Endothelial cell (in vitro differentiated cells): ENCODE measurements around the gene MAGEB1. TPM values are rescaled to one million over a fixed set of nuclear protein-coding genes. Genes with fewer than 3 reads are reported as not detected.

Experiments
- DNase-seq: peaks from one replicate; pipeline ENCODE4 v3.0.0; 2021; ENCODE audit warnings: low spot score
- H3K27ac Mint-ChIP-seq: one replicate; pipeline ENCODE4 v1.8.0; 2021; ENCODE audit warnings: mixed read lengths, inconsistent platforms; ENCODE audit not compliant: unreplicated experiment
- H3K27me3 Mint-ChIP-seq: one replicate; pipeline ENCODE4 v1.8.0; 2021; ENCODE audit warnings: mild to moderate bottlenecking, moderate library complexity, mixed read lengths, inconsistent platforms; ENCODE audit not compliant: unreplicated experiment
- H3K36me3 Mint-ChIP-seq: one replicate; pipeline ENCODE4 v1.8.0; 2021; ENCODE audit warnings: mild to moderate bottlenecking, low read depth, mixed read lengths, inconsistent platforms; ENCODE audit not compliant: unreplicated experiment
- H3K4me1 Mint-ChIP-seq: one replicate; pipeline ENCODE4 v1.8.0; 2021; ENCODE audit warnings: mild to moderate bottlenecking, mixed read lengths, inconsistent platforms; ENCODE audit not compliant: unreplicated experiment
- H3K4me3 Mint-ChIP-seq: one replicate; pipeline ENCODE4 v1.8.0; 2021; ENCODE audit warnings: mild to moderate bottlenecking, mixed read lengths, inconsistent platforms; ENCODE audit not compliant: unreplicated experiment
- H3K9me3 Mint-ChIP-seq: one replicate; pipeline ENCODE4 v1.8.0; 2021; ENCODE audit warnings: mixed read lengths, inconsistent platforms; ENCODE audit not compliant: unreplicated experiment
- total RNA-seq: library from RNA; stranded (reverse); fragmentation: NEBNext Ultra II Directional; extraction: Animal tissue kit (Norgen Biotek cat#: 25700); gene quantifications from one replicate; pipeline ENCODE4 v1.2.1, GENCODE V29; 2021; ENCODE audit not compliant: unreplicated experiment
- TF ChIP-seq, protein P1 (sequence below): fragments of 200-600 bp; sonication (generic); IDR thresholded peaks from one replicate; pipeline ENCODE4 v1.5.0; 2021; ENCODE audit warnings: antibody characterized with exemption; ENCODE audit not compliant: unreplicated experiment

Gene MAGEB1
- total RNA-seq, 1 donor from 2014 or later, result not detected

DNA sequence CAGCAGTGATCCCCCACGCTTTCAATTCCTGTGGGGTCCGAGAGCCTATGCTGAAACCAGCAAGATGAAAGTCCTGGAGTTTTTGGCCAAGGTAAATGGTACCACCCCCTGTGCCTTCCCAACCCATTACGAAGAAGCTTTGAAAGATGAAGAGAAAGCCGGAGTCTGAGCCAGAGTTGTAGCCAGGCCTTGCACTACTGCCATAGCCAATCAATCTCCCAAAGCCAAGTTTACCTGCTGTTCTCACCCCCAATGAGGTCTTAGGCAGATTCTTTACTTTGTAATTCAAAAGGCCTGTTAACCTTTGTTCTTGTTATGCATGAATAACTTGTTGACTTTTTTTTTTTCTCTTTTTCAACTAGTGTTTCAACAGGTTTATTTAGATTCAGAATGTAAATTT, 27.6 kb upstream of the MAGEB1 start:
- Mint-ChIP-seq H3K4me3 (no peak overlapping the region), H3K36me3 (no peaks in the 10 kb centered on the region), H3K4me1 (no peaks in the 10 kb centered on the region), H3K27me3 (peaks cover 3% of the 10 kb centered on the region), H3K9me3 (no peaks in the 10 kb centered on the region), H3K27ac (no peak overlapping the region)
- DNase-seq, result no peak
- TF ChIP-seq, protein P1, sequence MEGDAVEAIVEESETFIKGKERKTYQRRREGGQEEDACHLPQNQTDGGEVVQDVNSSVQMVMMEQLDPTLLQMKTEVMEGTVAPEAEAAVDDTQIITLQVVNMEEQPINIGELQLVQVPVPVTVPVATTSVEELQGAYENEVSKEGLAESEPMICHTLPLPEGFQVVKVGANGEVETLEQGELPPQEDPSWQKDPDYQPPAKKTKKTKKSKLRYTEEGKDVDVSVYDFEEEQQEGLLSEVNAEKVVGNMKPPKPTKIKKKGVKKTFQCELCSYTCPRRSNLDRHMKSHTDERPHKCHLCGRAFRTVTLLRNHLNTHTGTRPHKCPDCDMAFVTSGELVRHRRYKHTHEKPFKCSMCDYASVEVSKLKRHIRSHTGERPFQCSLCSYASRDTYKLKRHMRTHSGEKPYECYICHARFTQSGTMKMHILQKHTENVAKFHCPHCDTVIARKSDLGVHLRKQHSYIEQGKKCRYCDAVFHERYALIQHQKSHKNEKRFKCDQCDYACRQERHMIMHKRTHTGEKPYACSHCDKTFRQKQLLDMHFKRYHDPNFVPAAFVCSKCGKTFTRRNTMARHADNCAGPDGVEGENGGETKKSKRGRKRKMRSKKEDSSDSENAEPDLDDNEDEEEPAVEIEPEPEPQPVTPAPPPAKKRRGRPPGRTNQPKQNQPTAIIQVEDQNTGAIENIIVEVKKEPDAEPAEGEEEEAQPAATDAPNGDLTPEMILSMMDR, result no peak

DNA sequence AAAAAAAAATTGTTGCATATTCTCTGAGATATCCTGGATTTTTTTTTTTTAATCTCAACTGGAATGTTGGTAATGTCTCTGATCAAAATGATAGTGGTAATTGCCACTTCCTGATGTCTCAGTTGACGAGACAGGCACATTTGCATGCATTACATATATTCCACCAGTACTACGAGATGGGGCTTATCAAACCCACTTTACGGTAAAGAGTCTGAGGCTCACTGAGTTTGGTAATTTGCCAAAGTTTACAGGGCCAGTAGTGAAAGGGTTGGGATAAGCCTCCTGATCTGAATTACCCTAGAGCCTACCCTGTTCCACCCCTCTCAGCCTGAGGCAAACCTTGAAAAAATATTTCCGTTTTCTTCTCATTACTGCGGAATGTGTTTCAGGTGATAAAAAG, 26.3 kb upstream of the MAGEB1 start:
- TF ChIP-seq, protein P1, result no peak
- no peaks in the 10 kb centered on the region for H3K4me1 Mint-ChIP-seq
- H3K9me3 Mint-ChIP-seq, result no peaks in the 10 kb centered on the region
- no peak for DNase-seq
- H3K4me3 Mint-ChIP-seq, result no peak overlapping the region
- no peaks in the 10 kb centered on the region for H3K36me3 Mint-ChIP-seq
- no peak overlapping the region for H3K27ac Mint-ChIP-seq
- H3K27me3 Mint-ChIP-seq, result peaks cover 3% of the 10 kb centered on the region

DNA sequence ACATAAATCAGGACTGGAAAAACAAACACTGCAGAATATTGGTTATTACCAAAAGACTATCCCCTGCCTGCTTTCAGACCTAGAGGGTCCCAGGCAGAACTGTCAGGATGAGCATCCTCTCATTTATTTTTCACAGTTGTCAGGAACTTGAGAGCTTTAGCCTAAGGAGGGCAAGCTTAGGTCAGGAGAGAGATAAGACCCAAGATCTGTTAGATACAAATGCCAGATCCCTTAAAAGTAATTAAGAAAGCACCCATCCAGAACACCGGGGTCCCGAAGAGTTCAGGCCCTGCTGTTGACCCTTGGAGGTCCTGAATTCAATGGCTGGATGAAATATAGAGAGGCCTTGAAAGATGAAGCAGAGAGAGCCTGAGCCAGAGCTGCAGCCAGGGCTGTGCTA, 22.4 kb upstream of the MAGEB1 start:
- H3K27me3 Mint-ChIP-seq, result no peaks in the 10 kb centered on the region
- H3K4me3 Mint-ChIP-seq, result no peak overlapping the region
- no peak overlapping the region for H3K27ac Mint-ChIP-seq
- H3K9me3 Mint-ChIP-seq, result no peaks in the 10 kb centered on the region
- no peaks in the 10 kb centered on the region for H3K36me3 Mint-ChIP-seq
- DNase-seq, result no peak
- H3K4me1 Mint-ChIP-seq, result no peaks in the 10 kb centered on the region
- TF ChIP-seq, protein P1, result no peak

DNA sequence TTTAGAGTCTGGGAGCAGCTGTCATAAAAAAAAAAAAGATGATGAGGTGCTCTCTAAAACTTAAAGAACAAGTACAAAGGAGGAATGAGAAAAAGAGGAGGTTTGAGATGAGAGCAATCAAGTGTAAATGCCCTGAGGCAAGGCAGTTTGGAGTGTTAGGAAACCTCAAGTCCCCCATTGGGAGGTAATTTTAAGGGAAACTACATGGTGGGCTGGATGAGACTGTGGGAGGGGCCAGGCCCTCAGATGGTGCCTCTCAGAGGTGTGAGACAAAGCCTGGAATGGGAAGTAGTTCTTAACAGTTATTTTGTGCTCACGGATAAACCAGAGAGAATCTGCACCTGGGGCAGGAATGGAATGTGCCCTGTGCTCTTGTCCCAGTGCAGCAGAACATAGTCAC, 18.4 kb upstream of the MAGEB1 start:
- Mint-ChIP-seq H3K9me3 (no peaks in the 10 kb centered on the region), H3K4me3 (no peak overlapping the region), H3K27me3 (no peaks in the 10 kb centered on the region), H3K36me3 (no peaks in the 10 kb centered on the region), H3K4me1 (no peaks in the 10 kb centered on the region), H3K27ac (no peak overlapping the region)
- no peak for DNase-seq
- TF ChIP-seq, protein P1, result no peak

DNA sequence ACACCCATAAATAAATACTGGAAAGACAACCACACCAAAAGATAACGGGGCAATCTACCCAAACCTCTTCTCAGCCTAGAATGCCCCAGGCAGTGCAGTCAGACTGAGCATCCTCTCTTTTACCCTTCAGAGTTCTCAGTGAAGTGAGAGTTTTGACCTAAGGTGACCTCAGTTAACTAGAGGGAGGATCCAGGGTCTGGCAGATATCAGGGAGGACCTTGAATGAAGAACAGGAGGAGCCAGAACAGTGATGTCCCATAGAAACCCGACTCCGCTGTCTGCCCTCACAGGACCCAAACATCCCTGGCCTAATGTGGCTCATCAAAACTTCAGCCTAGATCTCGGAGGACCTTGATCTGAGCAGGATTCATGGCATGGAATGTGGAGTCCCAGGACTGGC, 16.6 kb upstream of the MAGEB1 start, which contains the start of gene MAGEB3:
MAGEB3 (plus strand) TSS at position 263 of the 400 bp plus-strand sequence. CDS start 5,268 bp downstream, outside the sequence.
- Mint-ChIP-seq H3K27me3 (no peaks in the 10 kb centered on the region), H3K9me3 (no peaks in the 10 kb centered on the region), H3K36me3 (no peaks in the 10 kb centered on the region), H3K4me1 (no peaks in the 10 kb centered on the region), H3K4me3 (no peak within 1 kb of the TSS), H3K27ac (no peak within 1 kb of the TSS)
- DNase-seq, result no peak
- TF ChIP-seq, protein P1, result no peak
